HL-60/S4 (cell line): ENCODE results near the gene ADARB2.

Source experiments
- in situ Hi-C: fragments of 300-500 bp; cut with MboI; formaldehyde crosslinking; loops from 2 replicates; pipeline ENCODE4 v1.14.3; 2022; ENCODE audit warnings: low sequenced_read_pairs

The ADARB2 gene

DNA sequence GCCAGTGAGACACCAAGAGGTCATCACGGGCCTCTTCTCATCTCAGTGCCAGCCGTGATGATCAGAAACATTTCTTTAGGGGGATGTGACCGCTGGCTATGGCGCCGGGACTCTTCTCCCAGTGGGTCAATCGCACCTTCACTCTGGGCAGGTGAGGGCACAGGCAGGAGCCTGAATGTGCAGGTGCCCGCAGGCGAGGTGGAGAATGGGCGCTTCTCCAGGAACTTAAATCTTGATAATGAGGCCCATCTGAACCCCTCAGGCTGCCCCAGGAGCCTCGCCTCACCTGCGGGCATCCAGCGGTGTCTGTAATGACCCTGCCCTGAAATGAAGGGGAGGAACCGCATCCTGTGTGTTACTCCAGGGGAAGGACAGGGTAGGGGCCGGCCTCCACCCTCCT, 204.7 kb downstream of the ADARB2 start:
- in situ Hi-C loops: no loop called here

DNA sequence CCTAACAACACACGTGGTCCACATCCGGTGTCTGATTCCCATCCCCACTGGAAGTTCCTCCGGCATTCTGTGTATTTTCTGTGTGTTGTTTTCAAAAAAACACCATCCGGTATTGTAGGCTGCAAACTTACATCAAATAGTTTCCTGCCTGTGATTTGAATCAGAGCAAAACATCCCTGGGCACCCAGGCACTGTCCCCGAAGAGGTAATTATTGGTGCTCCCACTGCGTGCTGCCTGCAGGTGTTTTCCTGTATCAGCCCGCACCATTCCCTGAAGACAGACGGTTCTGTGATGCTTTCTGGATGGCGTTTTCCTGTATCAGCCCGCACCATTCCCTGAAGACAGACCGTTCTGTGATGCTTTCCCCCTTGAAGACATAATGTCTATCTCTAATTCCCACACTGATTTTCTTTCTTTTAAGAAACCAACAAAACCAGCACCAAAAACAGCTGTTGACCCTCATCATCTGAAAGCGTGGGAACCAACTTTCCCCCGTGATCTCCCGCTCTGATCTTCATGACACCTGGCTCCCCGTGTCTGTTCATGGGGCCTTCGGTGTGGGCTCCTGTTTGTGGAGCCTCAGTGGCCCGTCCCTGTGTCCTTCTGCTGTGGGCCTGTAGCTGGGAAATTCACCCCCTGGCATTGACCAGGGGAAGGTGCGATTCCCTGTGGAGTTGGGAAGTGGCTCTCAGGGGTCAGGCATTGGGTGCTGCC, 205.3 kb downstream of the ADARB2 start:
- in situ Hi-C loops: no loop called here

DNA sequence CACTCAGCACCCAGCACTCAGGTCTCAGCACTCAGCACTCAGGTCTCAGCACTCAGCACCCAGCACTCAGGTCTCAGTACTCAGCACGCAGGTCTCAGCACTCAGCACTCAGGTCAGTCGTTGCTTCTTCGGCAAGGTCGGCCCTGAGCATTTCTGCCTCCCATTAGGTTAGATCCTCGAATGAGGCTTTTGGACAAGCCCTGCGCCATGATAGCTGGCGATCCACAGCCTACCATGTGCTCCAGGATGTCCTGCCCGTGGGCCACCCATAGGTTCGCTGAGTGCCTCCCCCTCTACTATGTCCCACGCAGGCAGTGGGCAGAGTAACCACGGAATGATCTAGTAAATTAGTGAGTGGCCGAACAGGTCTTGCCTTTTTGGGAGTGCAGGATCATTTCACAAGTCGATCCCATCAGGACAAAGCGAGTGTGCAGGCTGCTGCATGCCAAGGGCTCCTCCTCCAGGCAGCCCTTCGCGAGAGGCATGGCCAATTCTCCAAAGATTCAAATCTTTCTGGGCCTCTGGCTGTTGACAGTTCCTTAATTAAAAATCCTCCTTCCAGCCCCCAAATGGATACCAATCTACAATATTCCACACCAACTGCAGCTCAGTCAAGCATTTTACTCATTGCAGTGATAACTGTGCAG, 206.3 kb downstream of the ADARB2 start:
- in situ Hi-C loops: no loop called here

DNA sequence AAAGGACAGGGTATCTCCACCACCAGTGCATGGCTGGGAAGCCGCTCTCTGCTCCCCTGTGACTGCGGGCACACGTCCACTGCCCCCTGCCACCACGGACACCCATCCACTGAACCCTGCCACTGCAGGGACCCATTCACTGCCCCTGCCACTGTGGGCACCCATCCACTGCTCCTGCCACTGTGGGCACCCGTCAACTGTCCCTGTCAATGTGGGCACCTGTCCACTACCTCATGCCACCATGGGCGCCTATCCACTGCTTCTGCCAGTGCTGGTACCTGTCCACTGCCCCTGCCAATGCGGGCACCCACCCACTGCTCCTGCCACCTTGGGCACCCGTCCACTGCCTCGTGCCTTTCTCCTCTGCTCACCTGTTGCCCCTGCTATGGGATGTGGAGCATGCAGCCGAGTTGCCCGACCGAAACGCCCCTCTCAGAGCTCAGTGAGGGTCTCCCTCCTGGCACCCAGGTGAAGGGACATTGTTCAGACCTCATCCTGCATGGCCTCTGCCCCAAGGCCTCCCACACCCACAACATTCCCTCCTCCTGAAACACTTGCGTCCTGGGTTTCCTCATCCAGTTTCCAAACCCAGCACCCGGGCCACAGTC, 207.4 kb downstream of the ADARB2 start:
- in situ Hi-C loops: no loop called here

DNA sequence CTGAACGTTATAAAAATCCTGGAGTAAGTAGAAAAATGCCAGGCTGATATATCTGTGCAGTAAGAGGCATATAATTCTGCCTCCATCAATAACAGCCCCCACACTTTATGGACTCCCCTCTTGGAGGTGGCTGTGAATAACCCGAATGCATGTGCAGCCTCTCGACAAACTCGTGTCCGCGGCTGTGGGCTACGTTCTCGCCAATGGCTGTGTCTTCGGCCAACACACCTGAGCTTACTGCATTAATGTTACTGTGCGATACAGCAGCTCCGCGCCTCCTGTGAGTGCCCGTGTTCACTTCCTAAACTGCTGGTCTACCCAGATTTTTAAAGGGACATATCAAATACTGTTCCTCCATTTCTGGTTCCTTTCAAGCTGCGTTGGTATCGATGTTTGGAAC, 209.4 kb downstream of the ADARB2 start:
- in situ Hi-C loops: no loop called here

DNA sequence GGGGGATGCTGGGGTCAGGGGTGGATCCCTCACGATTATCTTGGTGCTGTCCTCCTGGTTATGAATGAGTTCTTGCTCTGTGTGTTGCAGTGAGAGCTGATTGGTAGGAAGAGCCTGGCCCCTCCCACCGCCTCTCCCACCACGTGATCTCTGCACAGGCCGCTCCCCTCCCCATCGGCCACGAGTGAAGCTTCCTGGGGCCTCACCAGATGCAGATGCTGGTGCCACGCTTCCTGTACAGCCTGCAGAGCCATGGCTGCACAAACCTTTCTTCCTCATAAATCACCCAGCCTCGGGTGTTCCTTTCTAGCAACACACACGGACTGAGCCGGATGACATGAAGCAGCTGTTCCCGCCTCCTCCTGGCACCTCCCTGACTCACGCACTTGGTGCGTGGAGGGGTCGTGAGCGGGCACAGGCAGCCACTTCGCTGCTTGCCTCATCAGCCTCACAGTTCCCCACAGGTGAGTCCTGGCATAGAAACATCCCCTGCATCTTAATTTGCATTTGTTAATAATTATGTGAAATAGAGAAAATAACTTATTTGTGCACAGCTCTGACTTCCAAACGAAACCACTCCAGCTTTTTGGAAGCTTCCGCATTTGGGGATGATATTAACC, 210.8 kb downstream of the ADARB2 start:
- in situ Hi-C loops: no loop called here

DNA sequence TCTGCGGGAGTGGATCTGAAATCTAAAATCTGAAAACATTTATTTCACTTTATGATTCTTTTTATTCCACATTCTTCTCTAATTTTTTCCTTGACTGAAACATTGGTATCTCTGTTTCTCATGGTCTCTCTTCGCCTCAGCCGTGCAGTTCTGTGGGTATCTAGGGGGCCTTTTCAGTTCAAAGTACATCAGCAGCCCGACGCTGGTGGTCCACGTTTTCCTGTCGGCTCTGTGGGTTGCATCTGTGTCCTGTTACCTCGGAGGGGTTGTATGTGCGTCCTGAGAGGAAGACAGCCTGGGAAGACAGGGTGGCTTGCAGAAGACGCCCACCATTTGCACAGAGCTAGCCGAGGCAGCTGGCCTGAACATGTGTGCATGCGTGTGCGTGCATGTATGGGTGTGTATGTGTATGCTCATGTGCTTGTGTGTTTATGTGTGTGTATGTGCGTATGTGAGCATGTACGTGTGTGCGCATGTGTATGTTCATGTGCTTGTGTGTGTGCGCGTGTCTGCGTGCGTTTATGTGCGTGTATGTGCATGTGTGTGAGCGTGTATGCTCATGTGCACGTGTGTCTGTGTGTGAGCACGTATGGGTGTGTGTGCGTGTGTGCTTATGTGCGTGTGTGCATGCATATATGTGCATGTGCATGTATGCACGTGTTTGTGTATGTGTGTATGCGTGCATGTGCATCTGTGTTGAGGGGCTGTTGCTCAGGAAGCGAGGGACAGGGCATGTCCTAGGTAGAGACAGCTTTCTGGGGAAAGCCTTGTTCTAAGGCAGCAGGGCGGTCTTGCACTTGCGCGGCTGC, 211.8 kb downstream of the ADARB2 start:
- in situ Hi-C loops: no loop called here

DNA sequence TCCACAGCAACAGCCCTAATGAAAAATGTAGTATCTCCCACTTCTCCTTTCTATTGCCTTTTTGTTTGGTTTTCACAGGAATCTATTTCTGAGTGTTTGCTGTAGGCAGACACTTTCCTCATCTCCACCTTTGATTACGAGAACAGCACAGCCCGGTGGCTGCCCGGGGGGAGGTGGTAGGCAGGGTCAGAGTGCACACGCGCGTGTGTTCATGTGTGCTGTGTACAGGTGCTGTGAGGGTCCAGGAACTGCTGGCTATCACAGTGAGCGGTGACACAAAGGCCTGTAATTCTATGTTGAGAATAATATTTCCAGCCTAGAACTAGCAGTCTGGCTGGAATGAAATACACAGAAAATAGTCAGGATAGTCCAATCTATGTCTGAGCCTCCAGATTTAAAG, 212.8 kb downstream of the ADARB2 start:
- in situ Hi-C loops: no loop called here

DNA sequence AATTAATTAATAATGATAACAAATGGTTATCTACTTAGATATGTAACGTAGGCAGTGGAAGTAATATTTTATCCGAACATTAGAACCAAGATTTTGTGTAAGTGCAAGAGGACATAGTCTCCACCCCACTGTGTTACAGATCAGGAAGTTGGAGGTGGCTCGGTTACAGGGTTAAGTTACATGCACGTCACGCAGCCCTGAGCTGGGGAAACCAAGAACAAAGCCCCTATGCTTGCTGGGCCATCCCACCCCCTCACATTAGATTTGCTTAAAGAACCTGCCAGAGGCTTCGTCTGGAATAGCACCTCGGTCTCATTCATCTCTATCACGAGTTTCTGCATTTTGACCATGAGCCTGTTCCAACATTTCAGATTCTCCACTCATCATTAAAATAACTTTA, 214.1 kb downstream of the ADARB2 start:
- in situ Hi-C loops: no loop called here

DNA sequence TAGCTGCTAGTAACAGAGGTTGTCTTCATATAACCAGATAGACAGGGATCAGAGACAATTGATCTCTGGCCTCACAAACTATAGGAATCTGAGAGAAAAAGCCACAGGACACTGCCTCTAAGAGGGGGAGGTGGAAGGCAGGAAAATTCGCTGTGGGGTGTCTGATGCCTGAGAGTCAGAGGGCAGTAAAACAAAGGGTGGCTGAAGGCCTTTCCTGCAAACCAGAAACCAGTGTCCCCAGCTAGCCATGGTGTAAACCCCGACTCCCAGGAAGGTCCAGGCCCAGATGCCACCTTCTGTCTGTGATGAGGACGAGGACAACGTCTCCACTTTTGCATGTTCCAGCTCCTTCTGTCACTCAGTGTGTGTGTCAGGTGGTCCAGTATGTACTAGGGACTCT, 215.1 kb downstream of the ADARB2 start:
- in situ Hi-C loops: no loop called here

DNA sequence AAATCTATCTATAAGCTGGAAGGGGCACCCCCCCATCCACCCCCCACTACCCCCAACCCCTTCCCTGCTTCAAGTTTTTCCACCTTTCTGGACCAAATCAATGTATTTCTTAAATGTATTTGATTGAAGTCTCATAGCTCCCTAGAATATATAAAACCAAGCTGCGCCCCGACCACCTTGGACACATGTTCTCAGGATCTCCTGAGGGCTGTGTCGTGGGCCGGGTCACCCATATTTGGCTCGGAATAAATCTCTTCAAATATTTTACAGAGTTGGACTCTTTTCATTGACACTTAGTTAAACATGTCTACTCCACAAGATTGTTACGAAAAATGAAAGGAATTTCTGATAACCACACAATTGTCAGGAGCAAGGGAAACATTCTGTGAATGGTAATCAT, 215.6 kb downstream of the ADARB2 start:
- in situ Hi-C loops: no loop called here

DNA sequence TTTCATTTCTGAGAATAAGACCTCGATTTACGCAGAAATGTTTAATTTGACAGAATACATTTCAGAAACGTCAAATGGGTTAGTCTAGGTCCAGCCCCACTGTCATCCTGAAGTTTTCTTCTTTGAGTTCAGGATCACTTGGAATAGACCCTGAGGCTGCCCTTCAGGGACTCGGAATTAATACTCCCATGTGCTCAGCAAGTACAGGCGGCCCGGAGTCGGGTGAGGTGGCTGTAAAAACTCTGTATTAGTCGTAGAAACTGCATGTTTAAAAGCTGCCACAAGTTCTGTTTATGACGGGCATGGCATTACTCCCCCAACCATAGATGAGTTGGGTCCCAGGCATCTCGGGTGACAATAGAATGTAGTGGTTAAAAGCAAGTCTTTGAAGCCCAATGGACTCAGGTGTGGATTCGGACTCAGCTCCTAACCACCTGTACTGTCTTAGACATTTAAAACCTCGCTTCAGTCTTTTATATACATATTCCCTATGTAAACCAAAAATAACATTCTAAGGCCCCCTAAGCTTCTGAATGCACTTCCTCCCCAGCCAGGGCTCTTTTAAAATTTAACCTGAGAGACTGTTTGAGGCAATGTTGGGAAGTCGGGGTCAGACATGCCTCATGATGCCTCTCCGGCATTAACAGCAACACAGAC, 216.3 kb downstream of the ADARB2 start:
- in situ Hi-C loops: no loop called here

DNA sequence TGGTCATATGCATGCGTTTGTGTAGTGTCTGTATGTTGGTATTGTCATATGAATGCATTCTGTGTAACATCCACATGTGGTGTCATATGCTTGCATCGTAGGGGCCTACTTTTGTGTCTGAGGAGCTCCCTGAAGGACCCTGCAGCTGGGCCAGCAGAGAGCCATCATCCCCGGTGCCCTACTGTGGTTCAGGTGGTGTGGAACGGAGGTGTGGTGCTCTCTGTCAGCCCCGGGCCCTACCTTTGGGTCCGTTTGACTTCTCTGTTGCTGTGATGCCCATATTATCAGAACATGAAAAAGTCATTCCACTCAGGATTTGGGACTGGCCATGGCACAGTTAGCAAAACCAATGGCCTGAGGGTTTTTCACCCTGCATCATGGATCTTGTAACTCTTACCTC, 217.9 kb downstream of the ADARB2 start:
- in situ Hi-C loops: no loop called here

DNA sequence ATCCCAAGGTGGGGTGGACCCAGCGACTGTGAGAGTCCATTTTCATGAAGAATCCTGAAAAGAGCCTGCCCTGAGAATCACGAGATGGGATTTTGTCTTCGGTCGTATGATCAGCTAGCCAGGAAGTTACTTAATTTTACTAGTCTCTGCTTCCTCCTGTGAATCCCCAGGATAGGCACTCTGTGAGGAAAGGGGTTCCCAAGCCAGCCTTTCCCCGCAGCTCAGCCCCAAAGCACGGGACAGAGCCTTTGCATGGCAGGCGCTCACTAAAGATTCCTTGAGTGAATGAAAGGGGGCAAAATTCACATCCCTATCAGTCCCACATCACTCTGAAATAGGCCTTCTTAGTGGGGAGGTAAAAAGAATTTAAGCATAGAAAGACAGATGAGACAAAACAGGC, 219.6 kb downstream of the ADARB2 start:
- in situ Hi-C loops: no loop called here

DNA sequence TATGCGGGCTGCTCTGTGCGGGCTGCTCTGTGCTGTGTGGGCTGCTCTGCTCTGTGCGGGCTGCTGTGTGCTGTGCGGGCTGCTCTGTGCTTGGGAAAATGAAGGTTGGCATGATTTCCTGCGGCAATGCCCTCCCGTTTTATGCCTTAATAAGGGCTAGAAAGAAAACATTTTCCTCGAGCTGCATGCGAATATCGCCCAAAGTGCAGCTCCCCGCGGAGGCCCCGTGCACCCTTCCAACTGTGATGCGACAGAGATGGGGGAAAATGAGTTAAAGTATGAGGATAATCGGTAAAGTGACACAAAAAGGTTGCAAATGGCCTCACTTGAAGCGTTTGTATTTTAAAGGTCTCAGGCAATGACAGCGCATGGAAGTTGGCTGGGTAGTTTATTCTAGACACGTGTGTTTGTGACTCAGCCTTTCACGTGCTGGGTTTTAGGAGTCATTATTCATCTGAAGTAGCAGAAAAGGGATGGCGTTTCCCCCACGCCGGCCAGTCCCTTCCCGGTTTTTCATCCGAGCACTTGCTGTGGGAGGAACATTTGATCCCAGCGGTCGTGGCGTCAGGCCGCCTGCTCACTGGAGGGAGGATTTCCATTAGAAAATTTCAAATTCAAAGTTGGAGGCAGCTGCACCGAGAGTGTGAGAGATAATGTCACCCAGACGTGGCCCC, 220.7 kb downstream of the ADARB2 start:
- in situ Hi-C loops: no loop called here

DNA sequence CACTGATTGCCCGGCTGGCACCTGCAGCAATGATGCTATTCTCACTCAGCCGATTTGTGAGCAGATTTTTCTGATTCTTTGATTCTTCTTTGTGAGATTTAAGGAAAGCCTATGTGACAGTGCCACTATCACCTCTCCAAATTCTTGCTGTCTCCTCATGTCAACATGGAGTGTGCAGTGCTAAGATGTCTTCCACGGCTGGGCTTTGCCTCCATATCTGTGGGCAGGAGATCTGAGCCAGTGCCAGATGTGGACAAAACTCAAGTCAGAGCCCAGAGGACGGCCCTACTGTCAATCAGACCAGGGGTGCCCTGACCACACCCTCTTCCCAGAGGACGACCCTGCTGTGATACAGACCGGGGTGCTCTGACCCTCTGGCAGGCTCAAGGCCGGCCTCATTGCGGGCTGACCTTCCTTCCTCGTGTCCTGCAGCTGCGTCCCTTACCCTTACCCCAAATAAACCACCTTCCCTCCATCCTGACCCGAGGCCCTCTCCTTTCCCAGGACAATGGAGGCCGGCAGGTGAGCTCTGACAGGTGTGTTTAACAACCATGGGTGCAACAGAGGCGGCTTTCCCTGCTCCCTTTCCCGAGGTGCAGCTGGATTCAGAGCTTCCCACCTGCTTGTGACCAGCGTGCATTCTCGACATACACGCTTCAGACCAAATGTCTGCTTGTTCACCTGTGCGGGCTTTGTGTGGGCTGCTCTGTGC, 221.4 kb downstream of the ADARB2 start:
- in situ Hi-C loops: no loop called here

DNA sequence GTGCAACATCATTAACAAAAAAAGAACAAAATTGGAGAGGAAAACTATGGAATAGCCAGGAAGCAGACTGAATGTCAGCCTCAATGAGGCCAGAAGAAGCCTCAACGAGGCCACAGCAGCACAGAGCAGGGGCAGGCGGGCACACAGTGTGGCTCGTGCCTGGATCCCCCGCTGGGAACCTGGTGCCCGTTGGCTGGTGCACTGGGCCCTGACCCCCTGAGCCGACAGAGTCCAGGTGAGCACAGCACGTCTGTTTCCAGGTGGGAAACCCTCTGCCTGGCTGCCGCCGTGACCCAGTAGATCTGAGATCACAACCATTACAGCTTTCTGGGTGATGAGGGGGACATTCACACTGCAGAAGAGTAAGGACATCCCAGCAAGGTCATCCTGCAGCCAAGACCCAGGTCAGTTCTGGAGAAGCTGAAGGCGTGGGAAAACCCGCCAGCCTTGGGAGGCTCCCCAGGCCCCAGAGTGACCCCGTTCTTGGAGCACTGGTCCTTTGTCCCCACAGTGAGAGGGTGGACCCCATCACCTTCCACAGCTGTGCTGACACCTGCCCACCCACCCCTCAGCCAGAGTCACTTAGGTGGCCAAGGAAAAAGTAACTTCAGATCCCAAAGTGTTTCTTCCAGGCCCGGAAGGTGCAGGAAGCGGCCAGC, 222.1 kb downstream of the ADARB2 start:
- in situ Hi-C loops: no loop called here

DNA sequence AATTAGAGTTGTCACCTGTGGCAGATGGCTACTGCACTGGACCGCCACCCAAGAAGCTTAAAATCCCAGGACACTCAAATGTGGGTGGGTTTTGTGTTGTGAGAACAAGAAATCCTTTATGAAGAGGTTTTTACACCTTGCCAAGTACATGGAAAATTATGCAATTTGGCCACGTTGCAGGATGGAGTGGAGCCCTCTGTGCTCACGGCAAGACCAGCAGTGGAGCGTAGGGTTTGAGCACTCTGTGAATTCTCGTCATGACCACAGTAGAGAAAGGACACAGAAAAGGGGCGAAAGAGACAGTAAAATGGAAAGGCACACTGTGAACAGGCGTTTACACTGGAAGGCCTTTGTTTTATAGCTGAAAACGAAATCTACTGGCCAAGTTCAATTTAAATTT, 222.6 kb downstream of the ADARB2 start:
- in situ Hi-C loops: no loop called here

DNA sequence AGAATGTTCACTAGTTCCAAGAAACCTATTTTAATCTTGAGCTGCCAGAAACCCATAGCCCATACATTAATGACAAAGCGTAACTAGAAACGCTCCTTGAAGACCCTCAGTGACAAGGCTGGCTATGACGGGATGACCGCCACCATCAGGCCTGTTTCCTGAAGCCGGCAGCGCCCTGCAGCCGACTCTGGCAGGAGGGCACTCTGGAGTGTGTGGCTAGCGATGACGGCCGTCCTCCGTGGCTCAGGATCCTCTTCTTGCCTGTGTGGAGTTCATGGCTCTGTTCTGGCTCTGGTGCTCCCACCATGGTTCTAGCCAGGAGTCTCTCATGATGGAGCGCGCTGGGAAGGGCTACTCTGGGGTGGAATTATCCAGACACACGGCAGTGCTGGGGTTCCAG, 224.1 kb downstream of the ADARB2 start:
- in situ Hi-C loops: no loop called here
